Gastroesophageal sphincter (tissue), 4 donors: Measurements from ENCODE around the gene PDAP1. TPM values are rescaled to one million over a fixed set of nuclear protein-coding genes. Genes with fewer than 3 reads are reported as not detected.
A peak's percentile ranks its signal among the peaks of the same experiment; 100 is the strongest.

Source experiments
- ATAC-seq: fragments of 150-250 bp; one replicate; pipeline ENCODE4 v1.9.1; 2016; ENCODE audit warnings: mild to moderate bottlenecking, moderate library complexity
- H3K27ac ChIP-seq, 4 donors: fragments of 200-600 bp; sonication (generic) in 3 of 4; 1 replicate in 3 of 4; 2 replicates in 1 of 4; pipeline ENCODE4 v1.5.1; 2016 to 2019
- H3K27me3 ChIP-seq: fragments of 200-600 bp; sonication (generic); one replicate; pipeline ENCODE4 v1.5.1; 2019
- H3K36me3 ChIP-seq, 2 donors: fragments of 200-600 bp; sonication (generic); one replicate each; pipeline ENCODE4 v1.5.1; 2019; ENCODE audit warnings: control low read depth in 1 of 2
- H3K4me1 ChIP-seq, 3 donors: fragments of 200-600 bp; sonication (generic); 1 replicate in 2 of 3; 2 replicates in 1 of 3; pipeline ENCODE4 v1.5.1; 2016 to 2019; ENCODE audit warnings: control low read depth in 2 of 3
- H3K4me3 ChIP-seq, 2 donors: fragments of 200-600 bp; sonication (generic); one replicate each; pipeline ENCODE4 v1.5.1; 2019; ENCODE audit warnings: mild to moderate bottlenecking in 1 of 2, moderate library complexity in 1 of 2
- H3K9me3 ChIP-seq, 3 donors: fragments of 200-600 bp; sonication (generic); one replicate each; pipeline ENCODE4 v1.5.1; 2017 to 2019; ENCODE audit warnings: control low read depth in 2 of 3
- CTCF ChIP-seq, 4 experiments: fragments of 200-600 bp in 2 of 4; fragments of 450-650 bp in 2 of 4; sonication (generic) in 1 of 4; IDR thresholded peaks; one replicate each; pipeline ENCODE4 v1.5.1; 2017 to 2019; ENCODE audit warnings: antibody characterized with exemption in 4 of 4, mild to moderate bottlenecking in 2 of 4, moderate library complexity in 2 of 4
- EP300 ChIP-seq: sonication (generic); formaldehyde crosslinking; IDR thresholded peaks from one replicate; pipeline ENCODE4 v1.6.1; 2017; ENCODE audit warnings: antibody characterized with exemption, mild to moderate bottlenecking
- POLR2A ChIP-seq, 2 donors: fragments of 450-650 bp; IDR thresholded peaks; one replicate each; pipeline ENCODE4 v1.6.1; 2017; ENCODE audit warnings: antibody characterized with exemption in 2 of 2, mild to moderate bottlenecking in 2 of 2, moderate library complexity in 1 of 2
- POLR2AphosphoS5 ChIP-seq: sonication (generic); formaldehyde crosslinking; IDR thresholded peaks from one replicate; pipeline ENCODE4 v1.6.1; 2017; ENCODE audit warnings: antibody characterized with exemption
- WGBS, 2 donors: methylation state at CpG; one replicate each; pipeline ENCODE4 v1.1.5; 2018; ENCODE audit warnings: low coverage in 1 of 2; 5-methylcytosine and 5-hydroxymethylcytosine counted together
- total RNA-seq, 4 donors: library from RNA; depleted of rRNA; stranded (reverse); fragments of >200 nt; gene quantifications; one replicate each; pipeline ENCODE4 v1.1.0, GENCODE V29; 2016

Gene PDAP1
- total RNA-seq: 100 to 1,000 TPM in 3 of 4 donors, 10 to 100 TPM in 1; 91.7 to 155 (median 123) TPM

- 0 to 1% methylated on average over 7 to 13 of the region's 72 CpGs for WGBS, 2 donors
- peak; percentile 95 for ATAC-seq
- peaks cover 3 to 60% (median 21%) of the 10 kb centered on the region in 3 donors for H3K4me1 ChIP-seq
Measured at GRCh38 chr7:99408379-99409191, at the start of gene PDAP1, which contains the start of gene BUD31. TSS of gene PDAP1 (minus strand) at chr7:99408597. CDS start at chr7:99408548, 49 bp downstream. TSS of gene BUD31 (plus strand) at chr7:99408969. CDS start at chr7:99411093, 2,124 bp downstream.

GRCh38 chr7:99457650-99458493 lies 49.5 kb upstream of the PDAP1 start:
- 74% methylated on average over 5 of the region's 26 CpGs; no CpG with 5 or more reads in 1 of the 2 donors for WGBS, 2 donors
- H3K4me1 ChIP-seq: peaks cover 0 to 31% (median 4%) of the 10 kb centered on the region in 3 donors
- no peaks in the 10 kb centered on the region for H3K27me3 ChIP-seq
- peaks cover 0 to 91% of the 10 kb centered on the region in 2 donors for H3K36me3 ChIP-seq
- no peak for ATAC-seq
- H3K4me3 ChIP-seq: no peak overlapping the region
- no peak overlapping the region for H3K27ac ChIP-seq
- no peak for TF ChIP-seq POLR2A (IDR thresholded peaks at IDR 0.05)
- TF ChIP-seq CTCF (IDR thresholded peaks at IDR 0.05): no peak
- TF ChIP-seq POLR2AphosphoS5: no peak
- TF ChIP-seq EP300: no peak
- no peaks in the 10 kb centered on the region for H3K9me3 ChIP-seq

More at GRCh38 chr7:99408379-99409191, at the start of gene PDAP1, which contains the start of gene BUD31:
- Histone ChIP-seq H3K27me3 (no peaks in the 10 kb centered on the region), H3K27ac (peak within 1 kb of the TSS; percentile 82 to 97 (median 96)), H3K9me3 (no peaks in the 10 kb centered on the region), H3K36me3 (peaks cover 0 to 51% of the 10 kb centered on the region in 2 donors), H3K4me3 (peak within 1 kb of the TSS; percentile 65 to 83)
- TF ChIP-seq CTCF (IDR thresholded peaks at IDR 0.05): peak in 3 of 4 experiments; percentile 12 to 55 (median 53)
- peak; percentile 49 to 54 for TF ChIP-seq POLR2A (IDR thresholded peaks at IDR 0.05)
- no peak for TF ChIP-seq EP300
- TF ChIP-seq POLR2AphosphoS5: peak; percentile 88

GRCh38 chr7:99457050-99457649 lies 48.8 kb upstream of the PDAP1 start:
- no peaks in the 10 kb centered on the region for H3K27me3 ChIP-seq
- TF ChIP-seq POLR2AphosphoS5 (no peak), EP300 (no peak), CTCF (IDR thresholded peaks at IDR 0.05) (no peak), POLR2A (IDR thresholded peaks at IDR 0.05) (no peak)
- H3K4me1 ChIP-seq: peaks cover 0 to 24% (median 4%) of the 10 kb centered on the region in 3 donors
- H3K27ac ChIP-seq: no peak overlapping the region
- no peaks in the 10 kb centered on the region for H3K9me3 ChIP-seq
- peaks cover 0 to 93% of the 10 kb centered on the region in 2 donors for H3K36me3 ChIP-seq
- ATAC-seq: no peak
- WGBS, 2 donors: 51 to 100% methylated on average over 1 to 4 of the region's 6 CpGs
- H3K4me3 ChIP-seq: no peak overlapping the region

GRCh38 chr7:99456288-99456687 lies 47.9 kb upstream of the PDAP1 start:
- H3K36me3 ChIP-seq: peaks cover 0 to 97% of the 10 kb centered on the region in 2 donors
- H3K27ac ChIP-seq: no peak overlapping the region
- H3K4me1 ChIP-seq: peaks cover 0 to 17% (median 4%) of the 10 kb centered on the region in 3 donors
- no peaks in the 10 kb centered on the region for H3K9me3 ChIP-seq
- H3K4me3 ChIP-seq: no peak overlapping the region
- H3K27me3 ChIP-seq: no peaks in the 10 kb centered on the region
- no peak for ATAC-seq
- TF ChIP-seq POLR2AphosphoS5 (no peak), EP300 (no peak), CTCF (IDR thresholded peaks at IDR 0.05) (no peak), POLR2A (IDR thresholded peaks at IDR 0.05) (no peak)
- 72 to 79% methylated on average over 3 of the region's 13 CpGs for WGBS, 2 donors
